ENCODE measurements around the gene CISH.

CISH gene

GRCh38 chr3:50568947-50569749 is 42.4 kb downstream of the CISH start, which contains the start of gene HEMK1:
TSS of gene HEMK1 (plus strand) at chr3:50569522. CDS start at chr3:50571105, 1,583 bp downstream.
- DNase-seq, result peak; percentile 74 to 84

GRCh38 chr3:50567386-50568167 is 44.0 kb downstream of the CISH start, which contains the start of gene C3orf18:
TSS of gene C3orf18 (minus strand) at chr3:50567747. CDS start at chr3:50565699, 2,048 bp downstream.
- DNase-seq, result peak; percentile 40 to 74

- no peak for DNase-seq
Observed at GRCh38 chr3:50567011-50567385, 44.6 kb downstream of the CISH start.

GRCh38 chr3:50564321-50564720 is 47.3 kb downstream of the CISH start:
- no peak for DNase-seq

GRCh38 chr3:50563867-50564266 is 47.7 kb downstream of the CISH start:
- no peak for DNase-seq

GRCh38 chr3:50562861-50563260 is 48.7 kb downstream of the CISH start:
- no peak for DNase-seq

- no peak for DNase-seq
Observed at GRCh38 chr3:50559702-50560101, 51.9 kb downstream of the CISH start.

- no peak for DNase-seq
Observed at GRCh38 chr3:50557915-50558314, 53.7 kb downstream of the CISH start.

GRCh38 chr3:50557106-50557505 is 54.5 kb downstream of the CISH start:
- no peak for DNase-seq

Measured in NCI-H1930 (cell line).